HG02610 (cell line): ENCODE measurements around the gene STRIT1.
"Not testable (repeated sequence)": the region's sequence is repeated elsewhere in the genome, so short reads cannot be mapped to it uniquely, and the experiment has no call there.

Source experiments
- ATAC-seq: cut with Tn5 transposase; IDR thresholded peaks from one replicate; pipeline ENCODE4 v1.9.1; 2021; ENCODE audit warnings: mild to moderate bottlenecking, moderate library complexity; ENCODE audit not compliant: unreplicated experiment

The STRIT1 gene

DNA sequence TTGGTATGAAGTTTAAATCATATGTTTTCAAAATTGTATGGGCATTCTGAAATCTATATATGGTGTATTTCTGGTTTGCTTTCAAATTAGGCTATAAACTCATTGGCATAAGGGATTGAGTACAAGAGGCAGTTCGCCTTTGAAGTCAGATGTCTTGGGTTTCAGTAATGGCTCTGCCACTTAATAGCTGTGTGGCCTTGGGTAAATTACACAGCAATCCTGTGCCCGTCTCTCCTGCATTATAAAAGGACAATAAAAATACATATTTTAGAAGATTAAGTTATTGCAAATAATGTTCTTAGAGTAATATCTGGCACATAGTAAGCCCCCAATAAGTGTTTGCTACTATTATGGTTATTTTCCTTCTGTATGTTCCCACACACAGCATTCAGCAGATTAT lies 20.4 kb upstream of the STRIT1 start:
- no peak for ATAC-seq

DNA sequence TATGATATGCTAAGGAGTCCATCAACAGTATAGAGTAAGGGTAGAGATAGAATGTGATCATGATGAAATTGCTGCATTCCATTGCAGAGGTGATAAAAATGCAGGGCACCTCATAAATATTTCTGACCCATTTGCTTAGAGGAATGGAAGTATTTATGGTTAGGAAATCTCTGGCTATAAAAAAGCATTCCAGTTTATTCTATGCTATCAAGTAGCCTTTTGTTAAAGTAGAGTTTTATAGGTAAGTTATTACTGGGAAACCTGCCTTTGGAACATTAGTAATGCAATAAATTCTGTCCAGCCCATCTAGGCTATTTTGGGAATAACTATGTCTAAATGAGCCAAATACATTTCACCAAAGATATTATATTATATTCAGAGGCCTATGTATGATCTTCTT lies 19.8 kb upstream of the STRIT1 start:
- no peak for ATAC-seq

DNA sequence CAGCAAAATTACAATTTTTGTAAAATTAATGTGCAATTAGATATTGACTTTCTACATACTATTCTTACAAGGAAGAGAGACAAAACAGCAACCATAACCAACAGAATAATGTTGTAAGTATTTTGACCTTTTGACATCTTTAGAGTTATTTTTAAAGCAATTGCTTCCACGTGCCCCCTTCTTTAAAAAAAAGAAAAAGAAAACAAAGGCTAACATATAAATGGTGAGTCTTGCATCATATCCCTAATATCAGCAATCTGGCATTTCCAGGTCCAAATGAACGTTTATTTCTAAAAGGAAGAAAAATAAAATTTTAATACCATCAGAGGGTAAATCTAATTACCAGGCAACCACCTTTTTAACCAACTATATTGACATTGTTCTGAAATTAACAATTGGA lies 19.3 kb upstream of the STRIT1 start:
- ATAC-seq = no peak

DNA sequence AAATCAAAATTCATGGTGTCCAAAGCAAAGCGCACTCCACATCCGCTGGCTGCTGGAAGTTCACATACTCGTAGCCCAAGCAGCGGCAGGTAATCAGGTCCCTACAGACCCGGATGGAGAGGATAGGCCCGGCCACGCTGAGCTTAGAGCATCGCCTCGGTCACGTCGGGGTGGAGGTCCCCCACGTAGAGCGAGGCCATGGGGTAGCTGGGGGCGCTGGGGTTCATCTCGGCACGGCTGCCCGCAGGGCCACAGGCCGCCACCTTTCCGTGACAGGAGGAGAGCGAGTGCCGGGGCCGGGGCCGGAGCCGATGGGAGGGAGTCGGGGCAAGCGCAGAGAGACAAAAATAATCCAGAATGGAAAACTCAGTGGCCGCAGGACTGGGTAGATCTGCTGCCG lies 16.1 kb upstream of the STRIT1 start:
- no peak for ATAC-seq

DNA sequence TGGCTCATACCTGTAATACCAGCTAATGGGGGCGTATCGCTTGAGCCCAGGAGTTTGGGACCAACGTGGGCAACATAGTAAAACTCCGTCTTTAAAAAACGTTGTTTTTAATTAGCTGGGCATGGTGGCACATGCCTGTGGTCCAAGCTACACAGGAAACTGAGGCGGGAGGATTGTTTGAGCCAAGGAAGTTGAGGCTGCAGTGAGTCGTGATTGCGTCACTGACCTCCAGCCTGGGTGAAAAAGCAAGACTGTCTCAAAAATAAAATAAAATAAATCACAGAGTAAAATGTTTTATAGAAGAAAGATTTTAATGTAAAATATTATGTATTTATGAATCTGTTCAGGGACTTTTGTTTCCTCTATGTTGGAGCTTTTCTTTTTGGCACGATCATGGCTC lies 15.3 kb upstream of the STRIT1 start:
- no peak for ATAC-seq

DNA sequence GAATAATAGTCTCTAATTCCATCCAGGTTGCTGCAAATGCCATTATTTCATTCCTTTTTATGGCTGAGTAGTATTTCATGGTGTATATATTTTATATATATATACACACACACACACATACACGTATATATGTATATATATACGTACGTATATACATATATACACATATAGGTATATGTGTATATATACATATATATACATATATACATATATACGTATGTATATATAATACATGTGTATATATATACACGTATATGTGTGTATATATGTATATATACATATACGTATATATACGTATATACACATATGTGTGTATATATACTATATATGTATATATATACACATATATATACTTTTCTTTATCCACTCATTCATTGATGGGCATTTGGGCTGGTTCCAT lies 13.7 kb upstream of the STRIT1 start:
- no peak for ATAC-seq

DNA sequence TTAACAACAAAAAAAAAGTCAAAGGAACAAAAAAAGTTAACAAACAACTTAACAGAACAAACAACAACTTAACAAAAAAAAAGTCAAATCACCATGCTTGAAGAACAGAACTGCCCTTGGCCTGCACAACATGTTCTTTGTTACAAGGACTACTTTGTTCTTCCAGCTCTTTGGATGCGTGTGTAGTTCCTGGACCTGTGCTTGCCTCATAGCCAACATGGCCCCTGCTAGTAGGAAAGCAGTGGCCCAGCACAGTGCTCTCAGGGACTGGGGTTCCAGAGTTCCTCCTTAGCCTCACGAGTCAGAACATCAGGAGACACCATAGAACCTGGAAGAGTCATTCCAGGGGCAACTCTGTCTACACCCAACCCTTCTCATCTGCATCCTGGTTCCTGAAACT lies 10.9 kb upstream of the STRIT1 start:
- ATAC-seq = no peak

DNA sequence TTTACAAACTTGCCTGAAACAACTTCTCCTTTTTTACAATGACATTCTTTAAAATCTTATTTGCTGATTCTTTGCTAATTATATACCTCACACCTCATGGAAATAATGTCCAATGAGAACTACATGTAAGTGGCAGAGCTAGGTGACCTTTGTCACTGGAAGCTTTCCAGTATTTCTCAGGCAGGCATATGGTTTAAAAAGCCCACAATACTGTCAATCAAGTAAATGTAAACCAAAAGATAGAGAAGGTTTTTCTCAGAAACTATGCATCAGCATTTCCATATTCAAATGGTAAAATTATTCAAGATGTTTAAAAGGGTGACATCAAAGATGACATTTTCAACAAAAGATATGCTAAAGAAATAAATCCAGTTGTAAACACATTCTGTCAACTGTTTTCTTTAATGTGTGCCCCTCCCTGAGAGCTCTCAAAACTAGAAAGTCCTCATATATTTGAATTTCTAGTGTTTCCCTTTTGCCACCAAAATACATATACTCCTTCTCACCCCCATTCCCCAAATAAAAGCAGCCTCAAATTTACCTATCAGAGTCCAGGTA lies 10.1 kb upstream of the STRIT1 start:
- ATAC-seq = no peak

DNA sequence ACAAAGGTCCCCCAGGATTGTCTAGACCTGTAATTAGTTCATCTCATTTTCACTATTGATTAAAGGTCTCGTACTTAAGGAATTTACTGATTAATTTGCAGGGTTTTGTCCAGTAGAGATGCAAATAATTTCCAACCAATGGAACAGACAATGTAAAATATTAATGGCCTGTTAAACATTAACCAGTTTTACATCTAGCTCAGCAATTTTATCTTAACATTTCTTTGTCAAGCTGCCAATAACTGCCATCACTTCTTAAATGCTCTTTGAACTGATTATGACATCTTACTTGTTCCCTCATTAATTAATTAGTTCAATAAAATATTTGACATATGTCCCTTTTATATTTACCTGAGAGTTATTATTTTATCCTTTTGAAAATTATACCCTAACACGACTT lies 9.4 kb upstream of the STRIT1 start:
- no peak for ATAC-seq

DNA sequence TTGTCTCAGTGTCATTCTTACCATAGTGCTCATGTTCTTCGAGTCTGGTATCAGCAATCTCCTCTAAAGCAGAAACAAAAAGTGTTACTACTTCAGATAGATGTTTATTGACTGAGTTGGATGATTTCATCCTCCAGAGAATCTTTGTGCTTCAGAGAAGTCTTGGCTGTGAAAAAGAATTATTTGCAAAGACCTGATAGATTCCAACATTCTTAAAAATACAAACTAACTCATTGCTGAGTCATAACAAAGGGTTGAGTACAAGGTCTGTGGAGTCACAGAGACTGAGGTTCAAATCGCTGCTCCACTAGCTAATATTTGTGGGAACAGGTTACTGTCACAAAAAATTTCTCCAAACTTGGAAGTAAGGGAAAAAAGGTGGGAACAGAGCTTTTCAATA lies 9.0 kb upstream of the STRIT1 start:
- no peak for ATAC-seq

DNA sequence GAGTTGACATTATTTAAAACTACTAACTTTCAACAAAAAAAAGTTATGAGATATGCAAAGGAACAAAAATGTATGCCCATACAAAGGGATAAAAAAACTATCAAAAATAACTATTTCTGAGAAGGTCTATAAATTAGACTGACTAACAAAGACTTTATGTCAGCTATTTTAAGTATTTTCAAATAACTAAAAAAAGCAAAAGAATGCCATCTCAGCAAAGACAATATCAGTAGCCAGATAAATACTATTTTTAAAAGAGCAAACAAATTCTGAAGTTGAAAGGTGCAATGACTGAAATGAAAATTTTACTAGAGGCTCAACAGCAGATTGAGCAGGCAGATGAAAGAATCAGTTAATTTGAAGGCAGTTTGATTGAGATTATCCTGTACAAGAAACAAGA lies 3.6 kb upstream of the STRIT1 start:
- ATAC-seq = no peak

DNA sequence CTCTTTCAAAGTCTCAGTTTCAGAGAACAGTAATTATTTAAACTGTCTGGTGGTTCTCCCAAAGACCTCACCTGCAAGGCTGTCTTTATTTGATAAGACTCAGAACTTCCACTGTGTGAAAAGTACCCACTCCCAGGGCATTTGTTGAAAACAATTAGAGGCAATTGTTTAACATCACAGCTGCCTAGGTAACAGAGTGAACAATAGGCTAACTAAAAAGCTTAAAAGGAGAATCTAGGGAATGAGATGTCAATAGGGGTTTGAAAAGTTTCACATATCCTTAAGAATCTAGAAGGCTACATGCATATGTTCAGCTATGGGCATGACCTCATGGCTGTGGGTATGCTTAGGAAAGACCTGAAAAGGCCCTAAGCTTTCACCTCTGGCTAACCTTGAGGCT lies 2.9 kb upstream of the STRIT1 start:
- ATAC-seq = no peak

DNA sequence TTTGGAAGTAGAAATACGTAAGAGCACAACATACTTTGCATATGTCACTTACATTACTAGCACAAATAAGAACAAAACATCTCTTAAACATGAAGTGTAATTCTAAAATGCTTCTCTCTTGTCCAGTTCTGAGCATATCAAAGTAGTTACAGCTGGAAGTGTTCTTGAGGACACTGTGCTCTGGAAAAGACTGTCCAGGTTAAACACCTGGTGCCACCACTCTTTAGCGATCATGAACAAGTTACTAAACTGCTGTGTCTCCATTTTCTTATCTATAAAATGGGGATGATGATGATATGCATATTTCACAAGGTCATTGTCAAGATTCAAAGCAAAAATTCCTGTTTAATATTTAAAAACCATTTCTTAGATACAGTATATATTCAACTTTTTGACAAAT lies 790 bp downstream of the STRIT1 start:
- ATAC-seq = no peak

DNA sequence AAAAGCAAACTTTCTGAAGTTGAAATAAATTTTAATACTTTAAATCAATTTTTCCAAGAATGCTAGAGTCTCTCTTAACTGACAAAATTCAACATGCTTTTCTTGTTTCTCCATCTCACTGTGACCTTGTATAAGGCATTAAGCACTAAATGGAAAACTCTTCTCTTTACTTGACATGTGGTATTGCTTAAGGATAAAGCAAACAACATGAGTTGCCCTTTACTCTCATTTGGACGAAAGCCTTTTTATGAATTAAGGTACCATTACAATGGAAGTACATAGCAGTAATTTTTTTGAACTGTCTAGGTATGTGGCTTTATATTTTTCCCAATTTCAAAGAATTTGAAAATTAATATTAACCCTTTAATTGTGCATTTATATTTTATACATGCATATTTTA lies 1.4 kb downstream of the STRIT1 start:
- no peak for ATAC-seq

DNA sequence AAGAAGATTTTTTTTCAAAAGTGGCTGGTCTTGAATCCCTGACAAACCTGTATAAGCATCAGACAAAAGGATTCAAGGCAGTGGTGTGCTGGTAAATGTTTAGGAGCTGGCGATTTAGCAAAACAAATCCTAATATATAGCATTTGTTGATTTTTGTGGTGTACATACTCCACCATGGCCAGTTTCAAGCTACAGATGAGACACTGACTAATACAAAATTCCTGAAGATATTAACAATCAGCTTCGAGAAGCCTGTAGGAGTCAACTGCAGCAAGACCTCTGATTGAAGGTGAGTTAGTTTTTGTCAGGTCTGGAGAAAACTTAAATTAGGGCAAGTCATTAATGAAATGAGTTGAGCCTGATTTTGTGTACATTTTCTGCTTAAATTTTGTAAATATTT lies 6.7 kb downstream of the STRIT1 start:
- no peak for ATAC-seq

DNA sequence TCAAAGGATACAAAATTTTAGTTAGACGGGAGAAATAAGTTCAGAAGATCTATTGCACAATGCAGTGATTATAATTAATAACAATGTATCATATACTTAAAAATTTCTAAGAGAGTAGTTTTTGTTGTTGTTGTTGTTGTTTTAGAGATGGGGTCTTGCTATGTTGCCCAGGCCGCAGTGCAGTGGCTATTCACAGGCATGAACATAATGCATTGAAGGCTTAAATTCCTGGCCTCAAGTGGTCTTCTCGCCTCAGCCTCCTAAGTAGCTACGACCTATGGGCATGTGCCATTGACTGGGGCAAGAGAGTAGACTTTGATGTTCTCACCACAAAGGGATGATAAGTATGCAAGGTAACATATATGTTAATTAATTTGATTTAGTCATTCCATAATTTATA lies 7.5 kb downstream of the STRIT1 start:
- ATAC-seq = no peak

DNA sequence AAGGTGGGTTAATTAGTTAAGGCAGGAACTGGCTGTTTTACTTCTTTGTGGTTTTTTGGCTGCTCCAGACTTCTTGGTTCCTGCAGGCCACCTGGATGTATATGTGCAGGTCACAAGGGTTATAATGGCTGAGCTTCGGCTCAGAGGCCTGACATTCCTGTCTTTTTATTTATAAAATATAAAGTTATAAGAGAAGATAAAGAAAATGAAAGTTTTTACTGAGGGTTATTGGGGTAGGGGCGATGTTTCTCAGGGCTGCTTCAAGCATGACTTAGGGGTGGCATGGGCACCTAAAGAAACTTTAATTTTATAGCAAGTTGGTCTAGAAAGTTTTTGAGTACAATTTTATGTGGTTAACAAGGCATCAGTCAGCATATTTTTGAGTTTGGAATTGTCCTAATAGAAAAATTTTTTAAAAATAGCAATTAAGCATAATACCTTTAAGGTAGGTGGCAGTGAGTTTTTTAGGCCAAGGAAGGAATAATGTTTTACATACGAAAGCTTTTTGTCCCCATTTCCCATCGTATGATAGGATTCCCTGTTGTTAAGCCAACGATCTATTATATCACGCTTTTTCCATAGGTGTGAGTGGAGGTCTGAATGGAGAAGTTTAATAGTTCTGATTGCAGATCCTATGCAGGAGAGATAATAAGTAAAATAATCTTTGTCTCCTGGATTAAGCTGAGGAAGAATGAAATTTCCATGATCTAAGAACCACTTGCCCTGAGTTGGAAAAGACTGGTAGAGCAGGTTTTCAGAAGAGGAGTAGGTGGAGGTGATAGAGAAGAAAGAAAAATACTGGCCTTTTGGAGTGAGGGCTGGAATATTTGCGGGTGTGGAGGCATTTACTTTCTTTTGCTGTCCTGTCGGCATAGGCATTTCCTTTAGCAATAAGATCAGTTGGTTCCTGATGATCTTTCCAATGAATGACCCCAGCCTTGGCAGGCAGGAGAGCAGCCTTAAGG lies 10.1 kb downstream of the STRIT1 start:
- no peak for ATAC-seq

DNA sequence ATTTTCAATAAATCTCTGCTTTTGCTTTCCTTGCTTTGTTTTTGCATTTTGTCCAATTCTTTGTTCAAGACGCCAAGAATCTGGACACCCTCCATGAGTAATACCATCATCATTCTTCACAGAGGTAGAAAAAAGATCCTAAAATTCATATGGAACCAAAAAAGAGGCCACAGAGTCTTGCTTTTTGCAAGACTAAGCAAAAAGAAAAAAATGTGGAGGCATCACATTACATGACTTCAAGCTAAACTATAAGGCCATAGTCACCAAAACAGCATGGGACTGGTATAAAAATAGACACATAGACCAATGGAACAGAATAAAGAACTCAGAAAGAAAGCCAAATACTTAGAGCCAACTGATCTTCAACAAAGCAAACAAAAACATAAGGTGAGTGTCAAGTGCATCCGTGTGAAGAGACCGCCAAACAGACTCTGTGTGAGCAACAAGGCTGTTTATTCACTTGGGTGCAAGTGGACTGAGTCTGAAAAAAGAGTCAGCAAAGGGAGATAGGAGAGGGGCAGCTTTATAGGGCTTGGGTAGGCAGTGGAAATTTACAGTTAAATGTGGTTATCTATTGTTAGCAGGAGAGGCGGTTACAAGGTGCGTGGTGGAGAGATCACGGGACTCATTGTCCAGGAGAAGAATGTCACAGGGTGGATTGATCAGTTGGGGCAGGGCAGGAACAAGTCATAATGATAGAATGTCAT lies 10.9 kb downstream of the STRIT1 start:
- no peak for ATAC-seq

DNA sequence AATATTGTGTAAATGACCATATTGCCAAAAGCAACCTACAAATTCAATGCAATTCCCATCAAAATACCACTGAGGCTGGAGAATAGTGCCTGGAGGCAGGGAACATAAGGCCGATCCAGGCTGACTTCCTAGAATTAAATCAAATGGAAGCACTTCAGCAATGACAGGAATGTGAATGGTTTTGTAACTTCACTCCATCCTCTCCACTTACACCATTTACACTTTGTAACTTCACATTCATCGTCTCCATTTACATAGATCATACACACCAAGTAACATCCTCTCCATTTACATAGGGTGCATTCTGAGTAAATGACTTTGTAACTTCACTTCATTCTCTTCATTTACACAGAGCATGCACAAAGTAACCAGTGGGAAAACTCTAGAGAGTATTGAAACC lies 11.6 kb downstream of the STRIT1 start:
- no peak for ATAC-seq

DNA sequence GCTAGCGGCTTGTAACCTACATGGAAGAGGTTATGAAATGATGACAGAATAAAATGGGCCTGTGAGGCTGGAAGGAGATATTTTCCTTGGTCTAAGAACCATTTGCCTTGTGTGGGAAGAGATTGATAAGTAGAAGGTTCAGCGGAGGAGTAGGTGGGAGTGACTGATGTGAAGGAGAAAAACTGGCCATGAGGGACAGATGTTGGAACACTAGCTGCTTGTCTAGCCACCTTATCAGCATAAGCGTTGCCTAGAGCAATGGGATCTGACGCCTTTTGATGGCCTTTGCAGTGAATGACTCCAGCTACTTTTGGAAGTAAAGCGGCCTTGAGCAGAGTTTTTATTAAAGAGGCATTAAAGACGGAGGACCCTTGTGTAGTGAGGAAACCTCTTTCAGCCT lies 17.4 kb downstream of the STRIT1 start:
- ATAC-seq = not testable (repeated sequence)

DNA sequence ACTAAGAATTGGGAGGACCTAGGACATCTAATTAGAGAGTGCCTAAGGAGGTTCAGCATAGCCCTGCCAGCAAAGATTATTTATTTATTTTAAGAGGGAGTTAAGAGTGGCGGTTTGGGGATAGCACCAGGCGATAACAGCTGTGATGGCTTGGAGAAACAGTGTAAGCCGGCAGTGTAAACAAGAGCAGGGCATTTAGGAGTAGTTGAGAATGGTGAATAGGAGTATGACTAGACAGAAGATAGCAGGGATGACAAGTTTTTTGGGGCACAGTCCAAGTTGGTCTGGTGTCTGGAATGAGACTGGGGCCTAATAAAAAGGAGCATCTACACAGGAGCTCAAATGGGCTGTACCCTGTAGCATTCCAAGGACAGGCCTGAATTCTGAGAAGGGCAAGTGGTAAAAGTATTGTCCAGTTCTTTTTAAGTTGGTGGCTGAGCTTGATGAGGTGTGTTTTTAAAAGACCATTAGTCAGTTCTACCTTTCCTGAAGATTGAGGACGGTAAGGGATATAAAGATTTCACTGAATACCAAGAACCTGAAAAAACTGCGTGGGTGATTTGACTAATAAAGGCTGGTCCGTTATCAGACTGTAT lies 18.2 kb downstream of the STRIT1 start:
- not testable (repeated sequence) for ATAC-seq

DNA sequence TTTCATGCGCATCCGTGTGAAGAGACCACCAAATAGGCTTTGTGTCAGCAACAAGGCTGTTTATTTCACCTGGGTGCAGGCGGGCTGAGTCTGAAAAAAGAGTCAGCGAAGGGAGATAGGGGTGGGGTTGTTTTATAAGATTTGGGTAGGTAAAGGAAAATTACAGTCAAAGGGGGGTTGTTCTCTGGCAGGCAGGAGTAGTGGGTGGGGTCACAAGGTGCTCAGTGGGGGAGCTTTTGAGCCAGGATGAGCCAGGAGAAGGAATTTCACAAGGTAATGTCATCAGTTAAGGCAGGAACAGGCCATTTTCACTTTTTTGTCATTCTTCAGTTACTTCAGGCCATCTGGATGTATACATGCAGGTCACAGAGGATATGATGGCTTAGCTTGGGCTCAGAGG lies 19.0 kb downstream of the STRIT1 start:
- ATAC-seq = not testable (repeated sequence)
